ENCODE results near the gene ATXN7L3B. TPM values are rescaled to one million over a fixed set of nuclear protein-coding genes. Genes with fewer than 3 reads are reported as not detected.
A peak's percentile ranks its signal among the peaks of the same experiment; 100 is the strongest.

The ATXN7L3B gene
- 10 to 100 TPM; 23.2 to 39.2 (median 29.3) TPM for total RNA-seq
- polyA plus RNA-seq = 10 to 100 TPM in 1 of 3 donors, 1 to 10 TPM in 2; 5.4 to 29.4 (median 8.4) TPM
- long read RNA-seq, donor 1, full-length matches to known transcripts = 93 of 93 reads
- long read RNA-seq, donor 1, partial matches to known transcripts = 0 of 93 reads
- long read RNA-seq, donor 1, other reads (novel, unspliced or antisense) = 0 of 93 reads
- long read RNA-seq, donor 2, full-length matches to known transcripts = 78 of 78 reads
- long read RNA-seq, donor 2, partial matches to known transcripts = 0 of 78 reads
- long read RNA-seq, donor 2, other reads (novel, unspliced or antisense) = 0 of 78 reads
- long read RNA-seq, donor 3, full-length matches to known transcripts = 99 of 99 reads
- long read RNA-seq, donor 3, partial matches to known transcripts = 0 of 99 reads
- long read RNA-seq, donor 3, other reads (novel, unspliced or antisense) = 0 of 99 reads
- long read RNA-seq, donor 4, full-length matches to known transcripts = 14 of 14 reads
- long read RNA-seq, donor 4, partial matches to known transcripts = 0 of 14 reads
- long read RNA-seq, donor 4, other reads (novel, unspliced or antisense) = 0 of 14 reads
- long read RNA-seq, donor 5, full-length matches to known transcripts = 81 of 81 reads
- long read RNA-seq, donor 5, partial matches to known transcripts = 0 of 81 reads
- long read RNA-seq, donor 5, other reads (novel, unspliced or antisense) = 0 of 81 reads
- long read RNA-seq, donor 6, full-length matches to known transcripts = 13 of 13 reads
- long read RNA-seq, donor 6, partial matches to known transcripts = 0 of 13 reads
- long read RNA-seq, donor 6, other reads (novel, unspliced or antisense) = 0 of 13 reads
- long read RNA-seq, donor 7, full-length matches to known transcripts = 72 of 72 reads
- long read RNA-seq, donor 7, partial matches to known transcripts = 0 of 72 reads
- long read RNA-seq, donor 7, other reads (novel, unspliced or antisense) = 0 of 72 reads
- long read RNA-seq, donor 8, full-length matches to known transcripts = 140 of 140 reads
- long read RNA-seq, donor 8, partial matches to known transcripts = 0 of 140 reads
- long read RNA-seq, donor 8, other reads (novel, unspliced or antisense) = 0 of 140 reads
- long read RNA-seq, donor 9, full-length matches to known transcripts = 89 of 89 reads
- long read RNA-seq, donor 9, partial matches to known transcripts = 0 of 89 reads
- long read RNA-seq, donor 9, other reads (novel, unspliced or antisense) = 0 of 89 reads
- long read RNA-seq, donor 10, full-length matches to known transcripts = 80 of 80 reads
- long read RNA-seq, donor 10, partial matches to known transcripts = 0 of 80 reads
- long read RNA-seq, donor 10, other reads (novel, unspliced or antisense) = 0 of 80 reads

GRCh38 chr12:74537707-74538385 lies at the start of gene ATXN7L3B:
Gene ATXN7L3B (plus strand): TSS chr12:74537835. CDS start chr12:74538113, 278 bp downstream.
- intact Hi-C loops (cut with DNase I) = no loop called here
- H3K27ac ChIP-seq = peak within 1 kb of the TSS; percentile 70 to 95 (median 90)
- TF ChIP-seq POLR2A (IDR thresholded peaks at IDR 0.05) = peak; percentile 45 to 81
- peak in 1 of 6 experiments; percentile 13 for TF ChIP-seq CTCF (IDR thresholded peaks at IDR 0.05)
- no peaks in the 10 kb centered on the region for H3K9me3 ChIP-seq (replicated peaks in 1 of 3)
- H3K36me3 ChIP-seq (replicated peaks in 1 of 2) = no peaks in the 10 kb centered on the region
- WGBS, 4 donors = 0 to 2% (median 0%) methylated on average over 27 to 49 of the region's 49 CpGs
- no peaks in the 10 kb centered on the region for H3K27me3 ChIP-seq
- H3K4me1 ChIP-seq (replicated peaks in 1 of 2) = peaks cover 24 to 34% of the 10 kb centered on the region in 2 donors
- peak; percentile 91 to 94 (median 93) for DNase-seq
- H3K4me3 ChIP-seq = peak within 1 kb of the TSS; percentile 60 to 95 (median 68)

- no peak for TF ChIP-seq POLR2A (IDR thresholded peaks at IDR 0.05)
- H3K4me1 ChIP-seq (replicated peaks in 1 of 2) = no peaks in the 10 kb centered on the region
- H3K9me3 ChIP-seq (replicated peaks in 1 of 3) = no peaks in the 10 kb centered on the region
- H3K27me3 ChIP-seq = no peaks in the 10 kb centered on the region
- intact Hi-C loops (cut with DNase I) = no loop called here
- 48 to 87% (median 85%) methylated on average over 1 of the region's 1 CpG for WGBS, 4 donors
- H3K27ac ChIP-seq = no peak overlapping the region
- no peak overlapping the region for H3K4me3 ChIP-seq
- H3K36me3 ChIP-seq (replicated peaks in 1 of 2) = no peaks in the 10 kb centered on the region
- no peak for DNase-seq
Observed at GRCh38 chr12:74488134-74488533, 49.5 kb upstream of the ATXN7L3B start.

GRCh38 chr12:74489543-74489942 lies 48.1 kb upstream of the ATXN7L3B start:
- no peak for TF ChIP-seq POLR2A (IDR thresholded peaks at IDR 0.05)
- no peak for TF ChIP-seq CTCF (IDR thresholded peaks at IDR 0.05)
- Histone ChIP-seq H3K27ac (no peak overlapping the region), H3K27me3 (no peaks in the 10 kb centered on the region), H3K36me3 (replicated peaks in 1 of 2) (no peaks in the 10 kb centered on the region), H3K9me3 (replicated peaks in 1 of 3) (no peaks in the 10 kb centered on the region), H3K4me3 (no peak overlapping the region), H3K4me1 (replicated peaks in 1 of 2) (no peaks in the 10 kb centered on the region)
- DNase-seq = no peak
- 60 to 65% (median 61%) methylated on average over 2 of the region's 2 CpGs for WGBS, 4 donors
- intact Hi-C loops (cut with DNase I) = no loop called here

All from adrenal gland (tissue), 19 donors.